ENCODE results near the gene CLCN5. TPM values are rescaled to one million over a fixed set of nuclear protein-coding genes. Genes with fewer than 3 reads are reported as not detected.

Gene CLCN5
- total and polyA plus RNA-seq, 2 experiments from 2014 or later, result 3.7 to 13.6 TPM

GRCh38 chrX:50071494-50071893, 149.1 kb downstream of the CLCN5 start:
- H3K27ac ChIP-seq (ENCODE audit: low read depth), result no peak overlapping the region
- ATAC-seq (no peak), DNase-seq (ENCODE audit: low spot score) (no peak)
- no peaks in the 10 kb centered on the region for H3K27me3 ChIP-seq (ENCODE audit: insufficient read depth)
- no peaks in the 10 kb centered on the region for H3K9me3 Mint-ChIP-seq
- H3K4me2 ChIP-seq, result no peak overlapping the region
- H3F3A ChIP-seq (replicated peaks; ENCODE audit: low read depth), result no peaks in the 10 kb centered on the region
- H3K4me3 Mint-ChIP-seq, result no peak overlapping the region
- no peak for TF ChIP-seq ZNF331 (CRISPR knock-in tag; IDR thresholded peaks at IDR 0.05; ENCODE audit: low read depth)
- TF ChIP-seq NANOG (IDR thresholded peaks at IDR 0.05; ENCODE audit: borderline replicate concordance), result no peak
- TF ChIP-seq STAT1 (IDR thresholded peaks at IDR 0.05; ENCODE audit: unreplicated experiment), result no peak
- no peak for TF ChIP-seq EZH2 (IDR thresholded peaks at IDR 0.05; ENCODE audit: low read depth, unreplicated experiment)
- no peak for TF ChIP-seq POLR2AphosphoS5 (IDR thresholded peaks at IDR 0.05; ENCODE audit: low read depth)
- no peaks in the 10 kb centered on the region for H3K27me3 Mint-ChIP-seq (ENCODE audit: insufficient read depth, low read depth, poor library complexity)
- H3K36me3 ChIP-seq (ENCODE audit: insufficient read depth), result no peaks in the 10 kb centered on the region
- no peaks in the 10 kb centered on the region for H3K9me2 ChIP-seq (ENCODE audit: insufficient read depth)
- H3K4me1 ChIP-seq (ENCODE audit: insufficient read depth), result peaks cover 4% of the 10 kb centered on the region; the same call in 1 of the 2 replicates
- peaks cover 9% of the 10 kb centered on the region for H3K4me1 Mint-ChIP-seq
- H3K27ac Mint-ChIP-seq, result no peak overlapping the region
- H2AFZ ChIP-seq, result no peak overlapping the region
- H3K79me2 ChIP-seq (replicated peaks; ENCODE audit: insufficient read depth), result no peaks in the 10 kb centered on the region
- no peaks in the 10 kb centered on the region for H3K36me3 Mint-ChIP-seq (ENCODE audit: low read depth)
- no peak overlapping the region for H3K4me3 ChIP-seq
- H4K20me1 ChIP-seq (replicated peaks; ENCODE audit: insufficient read depth), result no peaks in the 10 kb centered on the region

GRCh38 chrX:50072110-50072509, 149.7 kb downstream of the CLCN5 start:
- no peaks in the 10 kb centered on the region for H3K79me2 ChIP-seq (replicated peaks; ENCODE audit: insufficient read depth)
- no peak overlapping the region for H3K4me2 ChIP-seq
- no peak for DNase-seq (ENCODE audit: low spot score)
- H3K9me2 ChIP-seq (ENCODE audit: insufficient read depth), result no peaks in the 10 kb centered on the region
- no peaks in the 10 kb centered on the region for H3F3A ChIP-seq (replicated peaks; ENCODE audit: low read depth)
- no peak overlapping the region for H3K4me3 Mint-ChIP-seq
- no peaks in the 10 kb centered on the region for H3K27me3 Mint-ChIP-seq (ENCODE audit: insufficient read depth, low read depth, poor library complexity)
- H3K4me3 ChIP-seq, result no peak overlapping the region
- peaks cover 4% of the 10 kb centered on the region; the same call in 1 of the 2 replicates for H3K4me1 ChIP-seq (ENCODE audit: insufficient read depth)
- no peaks in the 10 kb centered on the region for H3K27me3 ChIP-seq (ENCODE audit: insufficient read depth)
- H3K27ac ChIP-seq (ENCODE audit: low read depth), result no peak overlapping the region
- ATAC-seq, result no peak
- no peak overlapping the region for H2AFZ ChIP-seq
- no peaks in the 10 kb centered on the region for H3K9me3 Mint-ChIP-seq
- H3K4me1 Mint-ChIP-seq, result peaks cover 7% of the 10 kb centered on the region
- TF ChIP-seq JUNB (IDR thresholded peaks at IDR 0.05; ENCODE audit: unreplicated experiment) (no peak), ZNF114 (CRISPR knock-in tag; IDR thresholded peaks at IDR 0.05) (no peak), NANOG (IDR thresholded peaks at IDR 0.05; ENCODE audit: borderline replicate concordance) (no peak)
- no peaks in the 10 kb centered on the region for H4K20me1 ChIP-seq (replicated peaks; ENCODE audit: insufficient read depth)
- no peak overlapping the region for H3K27ac Mint-ChIP-seq
- H3K36me3 ChIP-seq (ENCODE audit: insufficient read depth), result no peaks in the 10 kb centered on the region
- H3K36me3 Mint-ChIP-seq (ENCODE audit: low read depth), result no peaks in the 10 kb centered on the region

DNA sequence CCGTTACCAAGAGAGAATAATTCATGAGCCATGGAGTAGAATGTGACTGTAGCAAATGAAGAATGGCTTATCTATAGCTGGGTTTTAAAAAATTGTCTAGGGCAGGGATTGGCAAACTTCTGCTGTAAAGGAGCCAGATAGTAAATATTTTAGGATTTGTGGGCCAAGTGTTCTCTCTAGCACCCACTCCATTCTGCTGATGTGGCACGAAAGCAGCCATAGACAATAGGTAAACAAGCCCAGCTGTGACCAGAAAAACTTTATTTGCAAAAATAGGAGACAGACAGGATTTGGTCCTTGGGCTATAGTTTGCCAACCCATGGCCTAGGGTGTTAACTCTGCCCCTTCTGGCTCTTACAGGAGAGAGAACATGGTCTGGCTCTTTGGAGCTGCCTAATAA, 151.2 kb downstream of the CLCN5 start:
- Histone ChIP-seq H4K20me1 (replicated peaks; ENCODE audit: insufficient read depth) (no peaks in the 10 kb centered on the region), H3K9me2 (ENCODE audit: insufficient read depth) (no peaks in the 10 kb centered on the region), H3K4me1 (ENCODE audit: insufficient read depth) (no peaks in the 10 kb centered on the region), H3F3A (replicated peaks; ENCODE audit: low read depth) (no peaks in the 10 kb centered on the region), H3K4me3 (no peak overlapping the region), H3K79me2 (replicated peaks; ENCODE audit: insufficient read depth) (no peaks in the 10 kb centered on the region), H3K27me3 (ENCODE audit: insufficient read depth) (no peaks in the 10 kb centered on the region), H2AFZ (no peak overlapping the region), H3K36me3 (ENCODE audit: insufficient read depth) (no peaks in the 10 kb centered on the region), H3K4me2 (no peak overlapping the region), H3K27ac (ENCODE audit: low read depth) (no peak overlapping the region)
- Mint-ChIP-seq H3K4me1 (peaks cover 2% of the 10 kb centered on the region; the same call in 1 of the 3 replicates), H3K36me3 (ENCODE audit: low read depth) (no peaks in the 10 kb centered on the region), H3K27me3 (ENCODE audit: insufficient read depth, low read depth, poor library complexity) (no peaks in the 10 kb centered on the region), H3K4me3 (no peak overlapping the region), H3K9me3 (no peaks in the 10 kb centered on the region), H3K27ac (no peak overlapping the region)
- DNase-seq (ENCODE audit: low spot score) (no peak), ATAC-seq (no peak)
- TF ChIP-seq ZNF331 (CRISPR knock-in tag; IDR thresholded peaks at IDR 0.05; ENCODE audit: low read depth) (no peak), ETS1 (IDR thresholded peaks at IDR 0.05) (no peak), ZNF114 (CRISPR knock-in tag; IDR thresholded peaks at IDR 0.05) (no peak), JUNB (IDR thresholded peaks at IDR 0.05; ENCODE audit: unreplicated experiment) (no peak)
- TF ChIP-seq, protein P1, sequence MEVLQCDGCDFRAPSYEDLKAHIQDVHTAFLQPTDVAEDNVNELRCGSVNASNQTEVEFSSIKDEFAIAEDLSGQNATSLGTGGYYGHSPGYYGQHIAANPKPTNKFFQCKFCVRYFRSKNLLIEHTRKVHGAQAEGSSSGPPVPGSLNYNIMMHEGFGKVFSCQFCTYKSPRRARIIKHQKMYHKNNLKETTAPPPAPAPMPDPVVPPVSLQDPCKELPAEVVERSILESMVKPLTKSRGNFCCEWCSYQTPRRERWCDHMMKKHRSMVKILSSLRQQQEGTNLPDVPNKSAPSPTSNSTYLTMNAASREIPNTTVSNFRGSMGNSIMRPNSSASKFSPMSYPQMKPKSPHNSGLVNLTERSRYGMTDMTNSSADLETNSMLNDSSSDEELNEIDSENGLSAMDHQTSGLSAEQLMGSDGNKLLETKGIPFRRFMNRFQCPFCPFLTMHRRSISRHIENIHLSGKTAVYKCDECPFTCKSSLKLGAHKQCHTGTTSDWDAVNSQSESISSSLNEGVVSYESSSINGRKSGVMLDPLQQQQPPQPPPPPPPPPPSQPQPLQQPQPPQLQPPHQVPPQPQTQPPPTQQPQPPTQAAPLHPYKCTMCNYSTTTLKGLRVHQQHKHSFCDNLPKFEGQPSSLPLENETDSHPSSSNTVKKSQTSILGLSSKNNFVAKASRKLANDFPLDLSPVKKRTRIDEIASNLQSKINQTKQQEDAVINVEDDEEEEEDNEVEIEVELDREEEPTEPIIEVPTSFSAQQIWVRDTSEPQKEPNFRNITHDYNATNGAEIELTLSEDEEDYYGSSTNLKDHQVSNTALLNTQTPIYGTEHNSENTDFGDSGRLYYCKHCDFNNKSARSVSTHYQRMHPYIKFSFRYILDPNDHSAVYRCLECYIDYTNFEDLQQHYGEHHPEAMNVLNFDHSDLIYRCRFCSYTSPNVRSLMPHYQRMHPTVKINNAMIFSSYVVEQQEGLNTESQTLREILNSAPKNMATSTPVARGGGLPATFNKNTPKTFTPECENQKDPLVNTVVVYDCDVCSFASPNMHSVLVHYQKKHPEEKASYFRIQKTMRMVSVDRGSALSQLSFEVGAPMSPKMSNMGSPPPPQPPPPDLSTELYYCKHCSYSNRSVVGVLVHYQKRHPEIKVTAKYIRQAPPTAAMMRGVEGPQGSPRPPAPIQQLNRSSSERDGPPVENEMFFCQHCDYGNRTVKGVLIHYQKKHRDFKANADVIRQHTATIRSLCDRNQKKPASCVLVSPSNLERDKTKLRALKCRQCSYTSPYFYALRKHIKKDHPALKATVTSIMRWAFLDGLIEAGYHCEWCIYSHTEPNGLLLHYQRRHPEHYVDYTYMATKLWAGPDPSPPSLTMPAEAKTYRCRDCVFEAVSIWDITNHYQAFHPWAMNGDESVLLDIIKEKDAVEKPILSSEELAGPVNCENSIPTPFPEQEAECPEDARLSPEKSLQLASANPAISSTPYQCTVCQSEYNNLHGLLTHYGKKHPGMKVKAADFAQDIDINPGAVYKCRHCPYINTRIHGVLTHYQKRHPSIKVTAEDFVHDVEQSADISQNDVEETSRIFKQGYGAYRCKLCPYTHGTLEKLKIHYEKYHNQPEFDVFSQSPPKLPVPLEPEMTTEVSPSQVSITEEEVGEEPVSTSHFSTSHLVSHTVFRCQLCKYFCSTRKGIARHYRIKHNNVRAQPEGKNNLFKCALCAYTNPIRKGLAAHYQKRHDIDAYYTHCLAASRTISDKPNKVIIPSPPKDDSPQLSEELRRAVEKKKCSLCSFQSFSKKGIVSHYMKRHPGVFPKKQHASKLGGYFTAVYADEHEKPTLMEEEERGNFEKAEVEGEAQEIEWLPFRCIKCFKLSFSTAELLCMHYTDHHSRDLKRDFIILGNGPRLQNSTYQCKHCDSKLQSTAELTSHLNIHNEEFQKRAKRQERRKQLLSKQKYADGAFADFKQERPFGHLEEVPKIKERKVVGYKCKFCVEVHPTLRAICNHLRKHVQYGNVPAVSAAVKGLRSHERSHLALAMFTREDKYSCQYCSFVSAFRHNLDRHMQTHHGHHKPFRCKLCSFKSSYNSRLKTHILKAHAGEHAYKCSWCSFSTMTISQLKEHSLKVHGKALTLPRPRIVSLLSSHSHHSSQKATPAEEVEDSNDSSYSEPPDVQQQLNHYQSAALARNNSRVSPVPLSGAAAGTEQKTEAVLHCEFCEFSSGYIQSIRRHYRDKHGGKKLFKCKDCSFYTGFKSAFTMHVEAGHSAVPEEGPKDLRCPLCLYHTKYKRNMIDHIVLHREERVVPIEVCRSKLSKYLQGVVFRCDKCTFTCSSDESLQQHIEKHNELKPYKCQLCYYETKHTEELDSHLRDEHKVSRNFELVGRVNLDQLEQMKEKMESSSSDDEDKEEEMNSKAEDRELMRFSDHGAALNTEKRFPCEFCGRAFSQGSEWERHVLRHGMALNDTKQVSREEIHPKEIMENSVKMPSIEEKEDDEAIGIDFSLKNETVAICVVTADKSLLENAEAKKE (CRISPR knock-in tag; IDR thresholded peaks at IDR 0.05), result no peak
